Measurements from ENCODE around the gene DYRK1B.

The DYRK1B gene

GRCh38 chr19:39807846-39808364 lies 26.1 kb downstream of the DYRK1B start:
- no peak for DNase-seq

GRCh38 chr19:39805104-39805503 lies 28.9 kb downstream of the DYRK1B start:
- no peak for DNase-seq

GRCh38 chr19:39802958-39803357 lies 31.0 kb downstream of the DYRK1B start:
- DNase-seq: peak; percentile 30

GRCh38 chr19:39797083-39797482 lies 36.9 kb downstream of the DYRK1B start:
- no peak for DNase-seq

- no peak for DNase-seq
Measured at GRCh38 chr19:39796000-39796498, 37.9 kb downstream of the DYRK1B start.

- no peak for DNase-seq
Measured at GRCh38 chr19:39795001-39795400, 39.0 kb downstream of the DYRK1B start.

GRCh38 chr19:39792999-39793546 lies 40.9 kb downstream of the DYRK1B start:
- peak; percentile 85 for DNase-seq

GRCh38 chr19:39788244-39788643 lies 45.7 kb downstream of the DYRK1B start:
- no peak for DNase-seq

GRCh38 chr19:39780894-39781293 lies 53.1 kb downstream of the DYRK1B start:
- DNase-seq: no peak

- DNase-seq: no peak
Measured at GRCh38 chr19:39778763-39779162, 55.2 kb downstream of the DYRK1B start, which contains the start of gene LEUTX. TSS of gene LEUTX (plus strand) at chr19:39778854. CDS start at chr19:39778921, 67 bp downstream.
